AG04450 (cell line): ENCODE measurements around the gene KCNJ12. TPM values are rescaled to one million over a fixed set of nuclear protein-coding genes. Genes with fewer than 3 reads are reported as not detected.
"Not testable (repeated sequence)": the region's sequence is repeated elsewhere in the genome, so short reads cannot be mapped to it uniquely, and the experiment has no call there.

ENCODE experiments used
- CTCF ChIA-PET: fragments of 300-600, 350-600 bp; formaldehyde crosslinking; extraction: SDS; loops from one replicate; lab custom pipeline; 2022; ENCODE audit warnings: antibody characterized with exemption, inconsistent platforms; lab: Charles Lee
- POLR2A ChIA-PET: fragments of 350-600 bp; formaldehyde crosslinking; extraction: SDS; loops from one replicate; lab custom pipeline; 2021; ENCODE audit warnings: antibody characterized with exemption, inconsistent platforms; lab: Yijun Ruan, JAX
- DNase-seq: peaks from one replicate; pipeline ENCODE4 v3.0.0-alpha.2; 2011; ENCODE audit warnings: low read depth, low spot score
- H3K27ac ChIP-seq: one replicate; pipeline ENCODE4 v1.5.1; 2012; ENCODE audit warnings: low read depth, low read length, control low read depth
- H3K27me3 ChIP-seq: one replicate; pipeline ENCODE4 v1.6.0; 2012; ENCODE audit warnings: low read length; ENCODE audit not compliant: control insufficient read depth, insufficient read depth
- H3K4me3 ChIP-seq: 2 replicates; pipeline ENCODE4 v1.5.1; 2011; ENCODE audit warnings: mild to moderate bottlenecking, low read depth, low read length, control low read depth
- H3K9me3 ChIP-seq: 2 replicates; pipeline ENCODE4 v1.5.1; 2012; ENCODE audit warnings: low read length; ENCODE audit not compliant: control insufficient read depth, insufficient read depth
- polyA minus RNA-seq: library from RNA; depleted of rRNA, polyadenylated mRNA; stranded (reverse); fragments of >200 nt; gene quantifications from 2 replicates; pipeline ENCODE4 v1.2.3, GENCODE V29; 2011; rRNA and poly(A)+ RNA removed
- polyA plus RNA-seq: library from polyadenylated mRNA; depleted of rRNA; stranded (reverse); fragments of >200 nt; gene quantifications from 2 replicates; pipeline ENCODE4 v1.2.3, GENCODE V29; 2011; rRNA removed
- TF ChIP-seq, protein P1 (sequence below): IDR thresholded peaks from 2 replicates; pipeline ENCODE4 v1.5.1; 2011; ENCODE audit warnings: low read depth, low read length, control low read depth, inconsistent platforms

Gene KCNJ12
- polyA plus RNA-seq (0.02 TPM in 2 replicates), polyA minus RNA-seq (0.09 and 0.14 TPM in 2 replicates)

- POLR2A ChIA-PET, result no interaction called here
- TF ChIP-seq, protein P1, sequence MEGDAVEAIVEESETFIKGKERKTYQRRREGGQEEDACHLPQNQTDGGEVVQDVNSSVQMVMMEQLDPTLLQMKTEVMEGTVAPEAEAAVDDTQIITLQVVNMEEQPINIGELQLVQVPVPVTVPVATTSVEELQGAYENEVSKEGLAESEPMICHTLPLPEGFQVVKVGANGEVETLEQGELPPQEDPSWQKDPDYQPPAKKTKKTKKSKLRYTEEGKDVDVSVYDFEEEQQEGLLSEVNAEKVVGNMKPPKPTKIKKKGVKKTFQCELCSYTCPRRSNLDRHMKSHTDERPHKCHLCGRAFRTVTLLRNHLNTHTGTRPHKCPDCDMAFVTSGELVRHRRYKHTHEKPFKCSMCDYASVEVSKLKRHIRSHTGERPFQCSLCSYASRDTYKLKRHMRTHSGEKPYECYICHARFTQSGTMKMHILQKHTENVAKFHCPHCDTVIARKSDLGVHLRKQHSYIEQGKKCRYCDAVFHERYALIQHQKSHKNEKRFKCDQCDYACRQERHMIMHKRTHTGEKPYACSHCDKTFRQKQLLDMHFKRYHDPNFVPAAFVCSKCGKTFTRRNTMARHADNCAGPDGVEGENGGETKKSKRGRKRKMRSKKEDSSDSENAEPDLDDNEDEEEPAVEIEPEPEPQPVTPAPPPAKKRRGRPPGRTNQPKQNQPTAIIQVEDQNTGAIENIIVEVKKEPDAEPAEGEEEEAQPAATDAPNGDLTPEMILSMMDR, result no peak
- CTCF ChIA-PET, result interaction anchor here (0.6 kb wide), 1 partner anchor 81 kb away, joined by 5 read pairs; no protein-coding TSS in a partner anchor
- H3K4me3 ChIP-seq, result peak within 1 kb of the TSS; percentile 20; the same call in 1 of the 2 replicates
- no peak within 1 kb of the TSS for H3K27ac ChIP-seq
- H3K9me3 ChIP-seq, result no peaks in the 10 kb centered on the region; the same call in 1 of the 2 replicates
- DNase-seq, result no peak
- peaks cover 57% of the 10 kb centered on the region for H3K27me3 ChIP-seq
Measured at GRCh38 chr17:21376081-21376758, at the start of gene KCNJ12. Gene KCNJ12 (plus strand): TSS chr17:21376357. CDS start chr17:21415343, 38,986 bp downstream.

- CTCF ChIA-PET, POLR2A ChIA-PET, H3K27ac ChIP-seq, DNase-seq, H3K9me3 ChIP-seq, H3K27me3 ChIP-seq, H3K4me3 ChIP-seq: not testable (repeated sequence)
Measured at GRCh38 chr17:21327921-21328320, 48.2 kb upstream of the KCNJ12 start.

DNA sequence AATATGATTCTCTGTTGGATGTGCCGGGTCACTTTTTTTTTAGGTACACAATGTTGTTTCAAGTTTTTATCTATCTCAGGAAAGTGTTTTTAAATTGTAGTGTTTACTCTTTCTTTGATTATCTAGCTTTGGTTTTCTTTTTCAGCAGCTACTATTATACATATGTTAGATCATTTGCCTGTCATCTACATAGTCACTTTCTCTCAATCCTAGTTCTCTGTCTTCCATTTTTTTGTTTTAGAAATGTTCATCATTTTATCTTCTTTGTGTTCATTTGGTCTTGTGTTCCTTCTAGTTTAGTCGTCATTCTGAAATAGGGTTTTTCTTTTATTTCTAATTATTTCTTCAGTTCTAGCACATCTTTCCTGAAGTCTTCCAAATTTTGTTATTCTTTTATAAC, 47.4 kb upstream of the KCNJ12 start:
- H3K9me3 ChIP-seq, POLR2A ChIA-PET, CTCF ChIA-PET, H3K27ac ChIP-seq, H3K4me3 ChIP-seq, H3K27me3 ChIP-seq, DNase-seq: not testable (repeated sequence)

DNA sequence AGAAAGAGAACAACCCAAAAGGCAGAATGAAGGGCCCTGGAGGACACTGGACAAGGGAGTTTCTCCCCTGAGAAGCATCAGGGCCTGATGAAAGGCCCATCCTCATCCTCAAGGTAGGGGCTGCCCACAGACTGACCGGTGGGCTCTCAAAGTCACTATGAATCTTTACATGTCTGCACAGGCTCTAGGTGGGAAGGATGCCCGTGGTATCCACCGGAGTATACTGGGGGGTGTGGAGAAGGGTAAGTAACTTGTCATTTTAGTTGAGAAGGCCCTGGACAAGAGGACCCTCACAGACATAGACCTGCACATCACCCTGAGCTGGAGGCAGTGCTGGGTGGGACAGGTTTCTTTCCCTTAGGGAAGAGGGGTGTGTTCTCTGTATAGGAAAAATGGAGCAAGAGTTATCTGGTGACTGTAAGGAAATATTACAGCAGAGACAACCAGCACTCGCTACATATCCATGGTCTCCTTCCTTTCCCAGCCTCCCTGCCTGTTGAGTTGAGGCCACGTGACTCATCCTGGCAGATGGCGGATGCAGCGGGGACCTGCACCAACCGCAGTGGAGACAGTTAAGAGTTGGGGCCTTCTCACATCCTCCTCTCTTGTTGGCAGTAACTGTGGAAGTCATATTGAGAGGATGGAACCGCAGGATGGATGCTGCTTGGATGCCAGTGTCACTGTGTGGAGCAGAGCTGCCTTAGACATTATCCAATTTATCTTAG, 45.6 kb upstream of the KCNJ12 start:
- TF ChIP-seq, protein P1, result no peak
- no peaks in the 10 kb centered on the region for H3K27me3 ChIP-seq
- ChIA-PET CTCF (no interaction called here), POLR2A (no interaction called here)
- H3K4me3 ChIP-seq, result no peak overlapping the region
- no peak for DNase-seq
- peaks cover 4% of the 10 kb centered on the region for H3K9me3 ChIP-seq
- H3K27ac ChIP-seq, result no peak overlapping the region

GRCh38 chr17:21336541-21337294, 39.4 kb upstream of the KCNJ12 start:
- H3K9me3 ChIP-seq, DNase-seq, POLR2A ChIA-PET, CTCF ChIA-PET, H3K27me3 ChIP-seq, H3K4me3 ChIP-seq, H3K27ac ChIP-seq: not testable (repeated sequence)

GRCh38 chr17:21337981-21338625, 38.1 kb upstream of the KCNJ12 start:
- CTCF ChIA-PET, H3K27ac ChIP-seq, DNase-seq, H3K4me3 ChIP-seq, H3K27me3 ChIP-seq, POLR2A ChIA-PET: not testable (repeated sequence)
- H3K9me3 ChIP-seq, result peaks cover 10% of the 10 kb centered on the region
